ENCODE data around the gene CCDC102B.

DNA sequence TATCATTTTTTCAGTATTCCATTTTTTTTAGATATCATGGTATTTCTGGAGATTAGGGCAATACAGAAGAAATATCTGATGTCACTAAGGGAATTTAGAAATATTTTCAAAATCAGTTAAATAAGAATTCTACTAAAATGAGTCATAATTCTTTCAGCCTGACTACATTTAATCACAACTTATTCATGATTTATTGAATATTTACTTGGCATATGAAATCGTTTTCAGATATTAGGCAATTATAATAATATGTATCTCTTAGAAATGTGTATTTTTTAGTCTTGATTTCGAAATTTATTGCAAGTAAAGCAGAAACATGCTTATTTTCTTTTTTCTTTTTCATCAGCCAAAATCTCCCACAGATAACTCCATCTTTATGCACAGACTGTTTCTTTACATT lies 142.2 kb downstream of the CCDC102B start:
- TF ChIP-seq REST (IDR thresholded peaks at IDR 0.05; ENCODE audit: unreplicated experiment) (no peak), EZH2 (IDR thresholded peaks at IDR 0.05; ENCODE audit: low read depth, unreplicated experiment) (no peak), EZH2phosphoT487 (IDR thresholded peaks at IDR 0.05; ENCODE audit: unreplicated experiment) (no peak), POLR2AphosphoS5 (IDR thresholded peaks at IDR 0.05; ENCODE audit: low read depth) (no peak), ZNF331 (CRISPR knock-in tag; IDR thresholded peaks at IDR 0.05; ENCODE audit: low read depth) (no peak), NANOG (IDR thresholded peaks at IDR 0.05; ENCODE audit: borderline replicate concordance) (no peak), STAT1 (IDR thresholded peaks at IDR 0.05; ENCODE audit: unreplicated experiment) (no peak), CREB1 (CRISPR knock-in tag; IDR thresholded peaks at IDR 0.05; ENCODE audit: low read depth) (no peak), JUNB (IDR thresholded peaks at IDR 0.05; ENCODE audit: unreplicated experiment) (no peak)
- TF ChIP-seq, protein P1, sequence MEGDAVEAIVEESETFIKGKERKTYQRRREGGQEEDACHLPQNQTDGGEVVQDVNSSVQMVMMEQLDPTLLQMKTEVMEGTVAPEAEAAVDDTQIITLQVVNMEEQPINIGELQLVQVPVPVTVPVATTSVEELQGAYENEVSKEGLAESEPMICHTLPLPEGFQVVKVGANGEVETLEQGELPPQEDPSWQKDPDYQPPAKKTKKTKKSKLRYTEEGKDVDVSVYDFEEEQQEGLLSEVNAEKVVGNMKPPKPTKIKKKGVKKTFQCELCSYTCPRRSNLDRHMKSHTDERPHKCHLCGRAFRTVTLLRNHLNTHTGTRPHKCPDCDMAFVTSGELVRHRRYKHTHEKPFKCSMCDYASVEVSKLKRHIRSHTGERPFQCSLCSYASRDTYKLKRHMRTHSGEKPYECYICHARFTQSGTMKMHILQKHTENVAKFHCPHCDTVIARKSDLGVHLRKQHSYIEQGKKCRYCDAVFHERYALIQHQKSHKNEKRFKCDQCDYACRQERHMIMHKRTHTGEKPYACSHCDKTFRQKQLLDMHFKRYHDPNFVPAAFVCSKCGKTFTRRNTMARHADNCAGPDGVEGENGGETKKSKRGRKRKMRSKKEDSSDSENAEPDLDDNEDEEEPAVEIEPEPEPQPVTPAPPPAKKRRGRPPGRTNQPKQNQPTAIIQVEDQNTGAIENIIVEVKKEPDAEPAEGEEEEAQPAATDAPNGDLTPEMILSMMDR (conservative IDR thresholded peaks at IDR 0.05; ENCODE audit: low read depth in 2 of 2): no peak
- TF ChIP-seq, protein P2, sequence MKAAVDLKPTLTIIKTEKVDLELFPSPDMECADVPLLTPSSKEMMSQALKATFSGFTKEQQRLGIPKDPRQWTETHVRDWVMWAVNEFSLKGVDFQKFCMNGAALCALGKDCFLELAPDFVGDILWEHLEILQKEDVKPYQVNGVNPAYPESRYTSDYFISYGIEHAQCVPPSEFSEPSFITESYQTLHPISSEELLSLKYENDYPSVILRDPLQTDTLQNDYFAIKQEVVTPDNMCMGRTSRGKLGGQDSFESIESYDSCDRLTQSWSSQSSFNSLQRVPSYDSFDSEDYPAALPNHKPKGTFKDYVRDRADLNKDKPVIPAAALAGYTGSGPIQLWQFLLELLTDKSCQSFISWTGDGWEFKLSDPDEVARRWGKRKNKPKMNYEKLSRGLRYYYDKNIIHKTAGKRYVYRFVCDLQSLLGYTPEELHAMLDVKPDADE (IDR thresholded peaks at IDR 0.05): no peak
